Measurements from ENCODE around the gene SNRNP70. TPM values are rescaled to one million over a fixed set of nuclear protein-coding genes. Genes with fewer than 3 reads are reported as not detected.

Gene SNRNP70
- total and polyA plus RNA-seq, 2 of the 13 experiments (the other 11 are each of a cell fraction or from before 2014, with no cell fraction given), result 150 to 210 TPM

GRCh38 chr19:49125025-49125731 lies 39.9 kb downstream of the SNRNP70 start:
- Histone ChIP-seq H3K36me3 (replicated peaks in 1 of 2; ENCODE audit: control insufficient read depth in 1 of 2, insufficient read depth in 2 of 2, low read length in 2 of 2) (no peaks in the 10 kb centered on the region; a peak in 1 of 5 replicates), H3K79me2 (ENCODE audit: insufficient read depth, low read length) (no peaks in the 10 kb centered on the region), H3K27ac (ENCODE audit: extremely low read length, insufficient read depth, low read length) (peak overlapping the region; percentile 67), H3K4me1 (ENCODE audit: insufficient read depth, low read length) (peaks cover 56% of the 10 kb centered on the region), H4K20me1 (ENCODE audit: insufficient read depth, low read length) (no peaks in the 10 kb centered on the region), H3K4me2 (ENCODE audit: low read depth, low read length) (peak overlapping the region; percentile 98), H3K9ac (ENCODE audit: insufficient read depth, low read depth, low read length) (peak overlapping the region; percentile 63), H3K9me3 (ENCODE audit: low read length) (no peaks in the 10 kb centered on the region), H3K27me3 (ENCODE audit: control insufficient read depth in 1 of 2, insufficient read depth in 2 of 2, low read length in 2 of 2) (peaks cover 0 to 7% of the 10 kb centered on the region in 2 experiments; a peak in 1 of 5 replicates), H3K4me3 (replicated peaks in 1 of 3; ENCODE audit: insufficient read depth in 1 of 3, low read depth in 2 of 3, low read length in 3 of 3) (peak overlapping the region; percentile 45 to 72 (median 65)), H2AFZ (ENCODE audit: low read length) (no peak overlapping the region)
- no TSS peak for BruUV-seq (replicated peaks)
- FAIRE-seq (peak; percentile 76), DNase-seq (ENCODE audit: low spot score) (peak; percentile 65), ATAC-seq (peak; percentile 67)
- CTCF ChIA-PET (ENCODE audit: low intra/inter-chr PET ratio, low total read pairs), result no interaction called here
- POLR2A ChIA-PET, result interaction anchor here (0.9 to 3.2 kb wide), 5 partner anchors 11 to 131 kb away, joined by 4 to 12 read pairs (median 5); partner anchors contain the start of genes LIN7B and RUVBL2
- 1% methylated on average over 18 of the region's 23 CpGs for WGBS (ENCODE audit: low lambda C conversion rate)
- in situ Hi-C loops (cut with HindIII; ENCODE audit: extremely low pct_ligation_motif_present, low pct_unique_long_range_greater_than_20kb) (no loop called here), intact Hi-C loops (cut with micrococcal nuclease; ENCODE audit: unreplicated experiment) (loop anchor here (5.0 kb wide), 1 partner anchor 72 kb away; no protein-coding TSS in a partner anchor)
- TF ChIP-seq ZNF205 (CRISPR knock-in tag; IDR thresholded peaks at IDR 0.05) (0 out of 2 replicates have a peak, but pooled peaks have one; percentile 41), ZNF672 (CRISPR knock-in tag; IDR thresholded peaks at IDR 0.05) (no peak), POLR2AphosphoS5 (IDR thresholded peaks at IDR 0.05; ENCODE audit: low read depth, low read length) (peak; percentile 47; the same call in 1 of the 2 replicates), HMGXB4 (CRISPR knock-in tag; IDR thresholded peaks at IDR 0.05; ENCODE audit: borderline replicate concordance in 1 of 2, low read depth in 1 of 2) (0 out of 4 replicates have a peak, but pooled peaks of 1 of the 2 experiments have one; percentile 20), FOXO1 (CRISPR knock-in tag; IDR thresholded peaks at IDR 0.05) (peak; percentile 12; the same call in 1 of the 2 replicates), BORCS8-MEF2B (CRISPR knock-in tag; IDR thresholded peaks at IDR 0.05) (peak; percentile 19; the same call in 1 of the 2 replicates), HOXA9 (CRISPR knock-in tag; IDR thresholded peaks at IDR 0.05; ENCODE audit: borderline replicate concordance) (no peak), TFDP1 (CRISPR knock-in tag; IDR thresholded peaks at IDR 0.05; ENCODE audit: borderline replicate concordance) (peak; percentile 75; the same call in 1 of the 2 replicates), PHF20 (CRISPR knock-in tag; IDR thresholded peaks at IDR 0.05) (peak; percentile 57), PTBP1 (IDR thresholded peaks at IDR 0.05; ENCODE audit: low read depth, low read length, poor library complexity, severe bottlenecking) (no peak), YEATS2 (CRISPR knock-in tag; IDR thresholded peaks at IDR 0.05; ENCODE audit: borderline replicate concordance) (0 out of 2 replicates have a peak, but pooled peaks have one; percentile 14), ZNF30 (CRISPR knock-in tag; IDR thresholded peaks at IDR 0.05) (no peak), PRMT3 (CRISPR knock-in tag; IDR thresholded peaks at IDR 0.05; ENCODE audit: borderline replicate concordance, low read depth) (no peak), ZNF567 (CRISPR knock-in tag; IDR thresholded peaks at IDR 0.05; ENCODE audit: borderline replicate concordance) (no peak), ZNF224 (CRISPR knock-in tag; IDR thresholded peaks at IDR 0.05) (peak; percentile 38; the same call in 1 of the 2 replicates), CEBPZ (IDR thresholded peaks at IDR 0.05; ENCODE audit: low read length) (no peak), ZNF501 (CRISPR knock-in tag; IDR thresholded peaks at IDR 0.05) (peak; percentile 58; the same call in 1 of the 2 replicates)
